ENCODE results near the gene ABCC1.

The ABCC1 gene

DNA sequence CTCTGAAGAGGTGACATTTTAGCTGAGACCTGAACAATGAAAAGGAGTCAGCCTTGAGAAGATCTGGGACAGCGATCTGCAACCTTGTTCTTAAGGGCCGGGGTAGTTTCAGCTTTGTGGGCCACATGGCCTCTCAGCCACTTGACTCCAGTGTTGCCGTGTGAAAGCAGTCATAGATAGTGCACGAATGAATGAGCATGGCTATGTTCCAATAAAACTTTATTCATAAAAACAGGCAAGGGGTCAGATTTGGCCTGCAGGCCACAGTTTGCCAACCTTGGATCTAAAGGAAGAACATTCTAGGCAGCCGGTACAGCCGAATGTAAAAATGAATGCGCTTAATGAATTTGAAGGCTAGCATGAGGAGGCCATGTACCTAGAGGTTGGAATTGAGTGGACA lies 190.4 kb downstream of the ABCC1 start:
- H3K36me3 ChIP-seq (ENCODE audit: control insufficient read depth in 2 of 2, insufficient read depth in 1 of 2, low read length in 2 of 2): peaks cover 16 to 81% of the 10 kb centered on the region in 2 experiments; a peak in 2 of 3 replicates
- H3K4me1 ChIP-seq (ENCODE audit: control insufficient read depth, insufficient read depth, low read length): no peaks in the 10 kb centered on the region
- no peak overlapping the region for H3K4me3 ChIP-seq (ENCODE audit: low read depth, low read length)
- CTCF ChIA-PET: interaction anchor here (0.6 kb wide), 1 partner anchor 9 kb away, joined by 3 read pairs; no protein-coding TSS in a partner anchor
- POLR2A ChIA-PET: interaction anchor here (0.8 kb wide), 1 partner anchor 18 kb away, joined by 8 read pairs; no protein-coding TSS in a partner anchor
- H3K9me3 ChIP-seq (ENCODE audit: control insufficient read depth, insufficient read depth, low read depth, low read length): no peaks in the 10 kb centered on the region
- H3K27ac ChIP-seq (ENCODE audit: extremely low read depth, low read depth, low read length): no peak overlapping the region
- TF ChIP-seq ZNF747 (tag by site-specific recombination; IDR thresholded peaks at IDR 0.05) (no peak), ZNF658 (tag by site-specific recombination; IDR thresholded peaks at IDR 0.05) (no peak), TSHZ1 (tag by site-specific recombination; IDR thresholded peaks at IDR 0.05; ENCODE audit: borderline replicate concordance) (no peak), ZNF785 (tag by site-specific recombination; IDR thresholded peaks at IDR 0.05) (no peak), BCL11B (tag by site-specific recombination; IDR thresholded peaks at IDR 0.05; ENCODE audit: low read depth) (no peak), ZNF292 (tag by site-specific recombination; IDR thresholded peaks at IDR 0.05; ENCODE audit: borderline replicate concordance, low read depth) (no peak), GLI2 (tag by site-specific recombination; IDR thresholded peaks at IDR 0.05; ENCODE audit: borderline replicate concordance, low read depth) (no peak), ZNF10 (tag by site-specific recombination; IDR thresholded peaks at IDR 0.05) (no peak), ZNF48 (tag by site-specific recombination; IDR thresholded peaks at IDR 0.05) (no peak), ZNF560 (tag by site-specific recombination; IDR thresholded peaks at IDR 0.05; ENCODE audit: borderline replicate concordance) (no peak), ZNF239 (tag by site-specific recombination; IDR thresholded peaks at IDR 0.05) (no peak), ZNF704 (tag by site-specific recombination; IDR thresholded peaks at IDR 0.05) (no peak)
- TF ChIP-seq, protein P1, sequence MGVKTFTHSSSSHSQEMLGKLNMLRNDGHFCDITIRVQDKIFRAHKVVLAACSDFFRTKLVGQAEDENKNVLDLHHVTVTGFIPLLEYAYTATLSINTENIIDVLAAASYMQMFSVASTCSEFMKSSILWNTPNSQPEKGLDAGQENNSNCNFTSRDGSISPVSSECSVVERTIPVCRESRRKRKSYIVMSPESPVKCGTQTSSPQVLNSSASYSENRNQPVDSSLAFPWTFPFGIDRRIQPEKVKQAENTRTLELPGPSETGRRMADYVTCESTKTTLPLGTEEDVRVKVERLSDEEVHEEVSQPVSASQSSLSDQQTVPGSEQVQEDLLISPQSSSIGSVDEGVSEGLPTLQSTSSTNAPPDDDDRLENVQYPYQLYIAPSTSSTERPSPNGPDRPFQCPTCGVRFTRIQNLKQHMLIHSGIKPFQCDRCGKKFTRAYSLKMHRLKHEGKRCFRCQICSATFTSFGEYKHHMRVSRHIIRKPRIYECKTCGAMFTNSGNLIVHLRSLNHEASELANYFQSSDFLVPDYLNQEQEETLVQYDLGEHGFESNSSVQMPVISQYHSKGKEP (tag by site-specific recombination; IDR thresholded peaks at IDR 0.05): no peak

DNA sequence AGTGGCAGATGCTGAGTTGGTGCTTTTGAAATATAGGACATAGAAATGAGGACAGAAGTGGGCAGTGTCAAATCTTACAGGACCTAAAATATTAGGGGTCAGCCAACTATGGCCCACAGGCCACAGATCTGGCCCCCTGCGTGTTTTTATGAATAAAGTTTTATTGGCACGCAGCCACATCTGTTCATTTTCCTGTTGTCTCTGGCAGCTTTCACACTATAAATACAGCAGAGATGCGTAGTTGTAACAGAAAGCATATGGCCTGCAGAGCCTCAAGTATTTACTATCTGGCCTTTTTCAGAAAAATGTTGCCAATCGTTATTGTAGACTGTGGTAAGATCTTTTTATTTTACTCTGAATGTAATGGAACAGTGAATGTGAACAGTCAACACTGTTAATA lies 191.1 kb downstream of the ABCC1 start:
- Histone ChIP-seq H3K4me1 (ENCODE audit: control insufficient read depth, insufficient read depth, low read length) (no peaks in the 10 kb centered on the region), H3K9me3 (ENCODE audit: control insufficient read depth, insufficient read depth, low read depth, low read length) (no peaks in the 10 kb centered on the region), H3K27ac (ENCODE audit: extremely low read depth, low read depth, low read length) (no peak overlapping the region), H3K4me3 (ENCODE audit: low read depth, low read length) (no peak overlapping the region), H3K36me3 (ENCODE audit: control insufficient read depth in 2 of 2, insufficient read depth in 1 of 2, low read length in 2 of 2) (peaks cover 16 to 76% of the 10 kb centered on the region in 2 experiments; a peak in 2 of 3 replicates)
- ChIA-PET CTCF (no interaction called here), POLR2A (no interaction called here)
- no peak for TF ChIP-seq ZBTB7A (tag by site-specific recombination; IDR thresholded peaks at IDR 0.05; ENCODE audit: low read depth)
- TF ChIP-seq, protein P2, sequence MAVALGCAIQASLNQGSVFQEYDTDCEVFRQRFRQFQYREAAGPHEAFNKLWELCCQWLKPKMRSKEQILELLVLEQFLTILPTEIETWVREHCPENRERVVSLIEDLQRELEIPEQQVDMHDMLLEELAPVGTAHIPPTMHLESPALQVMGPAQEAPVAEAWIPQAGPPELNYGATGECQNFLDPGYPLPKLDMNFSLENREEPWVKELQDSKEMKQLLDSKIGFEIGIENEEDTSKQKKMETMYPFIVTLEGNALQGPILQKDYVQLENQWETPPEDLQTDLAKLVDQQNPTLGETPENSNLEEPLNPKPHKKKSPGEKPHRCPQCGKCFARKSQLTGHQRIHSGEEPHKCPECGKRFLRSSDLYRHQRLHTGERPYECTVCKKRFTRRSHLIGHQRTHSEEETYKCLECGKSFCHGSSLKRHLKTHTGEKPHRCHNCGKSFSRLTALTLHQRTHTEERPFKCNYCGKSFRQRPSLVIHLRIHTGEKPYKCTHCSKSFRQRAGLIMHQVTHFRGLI (tag by site-specific recombination; IDR thresholded peaks at IDR 0.05): no peak
